K562 (cell line): Measurements from ENCODE around the gene MYADML2.

ENCODE experiments used
- CREB3 ChIP-seq: fragments of 450-650 bp; conservative IDR thresholded peaks from 2 replicates; pipeline ENCODE4 v1.6.1; 2016; ENCODE audit warnings: missing genetic modification characterization, low read depth, mild to moderate bottlenecking, missing compliant biosample characterization, moderate library complexity
- CREM ChIP-seq: IDR thresholded peaks from 2 replicates; pipeline ENCODE4 v1.6.1; 2014; ENCODE audit warnings: antibody characterized with exemption, low read depth
- CTCF ChIP-seq, 3 experiments: IDR thresholded peaks in 2 of 3; conservative IDR thresholded peaks in 1 of 3; 2 replicates each; pipeline ENCODE4 v1.5.1; 2011 to 2012; ENCODE audit warnings: low read length in 3 of 3, mild to moderate bottlenecking in 3 of 3, control low read depth in 2 of 3, improper control_type of control experiment in 1 of 3, inconsistent platforms in 1 of 3, low read depth in 1 of 3, mixed read lengths in 1 of 3, moderate library complexity in 1 of 3; ENCODE audit not compliant: insufficient read depth in 2 of 3
- ELF4 ChIP-seq: fragments of 450-650 bp; formaldehyde crosslinking; IDR thresholded peaks from 2 replicates; pipeline ENCODE4 v1.4.0; 2022; ENCODE audit warnings: missing genetic modification characterization
- FOXK1 ChIP-seq: sonication (generic); formaldehyde crosslinking; IDR thresholded peaks from 2 replicates; pipeline ENCODE4 v1.8.0; 2022; ENCODE audit warnings: missing genetic modification reagents, mild to moderate bottlenecking, borderline replicate concordance
- FOXK2 ChIP-seq, 2 experiments: fragments of 450-650 bp; IDR thresholded peaks in 1 of 2; conservative IDR thresholded peaks in 1 of 2; 2 replicates each; pipeline ENCODE4 v1.6.1; 2016; ENCODE audit warnings: low read depth in 2 of 2, mild to moderate bottlenecking in 1 of 2
- MYC ChIP-seq, 2 experiments: fragments of 250-450 bp in 1 of 2; sonication (Bioruptor Pico) in 1 of 2; IDR thresholded peaks; 2 replicates each; pipeline versions ENCODE4 v1.5.1 to v1.6.1; 2012 to 2021; ENCODE audit warnings: low read depth in 2 of 2, borderline replicate concordance in 1 of 2, improper control_type of control experiment in 1 of 2, low read length in 1 of 2, mild to moderate bottlenecking in 1 of 2, moderate library complexity in 1 of 2
- POLR2A ChIP-seq: fragments of 450-650 bp; conservative IDR thresholded peaks from 2 replicates; pipeline ENCODE4 v1.6.1; 2016
- POLR2AphosphoS5 ChIP-seq: IDR thresholded peaks from 2 replicates; pipeline ENCODE4 v1.6.1; 2011; ENCODE audit warnings: mild to moderate bottlenecking, low read depth, low read length, moderate library complexity; ENCODE audit not compliant: control insufficient read depth, insufficient read depth
- TEAD4 ChIP-seq, 2 experiments: sonication (generic) in 1 of 2; formaldehyde crosslinking in 1 of 2; IDR thresholded peaks; 2 replicates each; pipeline versions ENCODE4 v1.6.1 to v1.8.0; 2012 to 2022; ENCODE audit warnings: borderline replicate concordance in 1 of 2, inconsistent platforms in 1 of 2, low read length in 1 of 2, mild to moderate bottlenecking in 1 of 2, missing genetic modification reagents in 1 of 2
- ZBTB33 ChIP-seq: sonication (generic); formaldehyde crosslinking; IDR thresholded peaks from 2 replicates; pipeline ENCODE4 v1.8.1; 2023; ENCODE audit warnings: mild to moderate bottlenecking, missing genetic modification reagents
- ZBTB8A ChIP-seq: fragments of 450-650 bp; IDR thresholded peaks from 2 replicates; pipeline ENCODE4 v1.6.1; 2018; ENCODE audit warnings: mild to moderate bottlenecking, moderate library complexity; ENCODE audit not compliant: partially characterized antibody
- ZFP36 ChIP-seq: fragments of 150-350 bp; IDR thresholded peaks from 2 replicates; pipeline ENCODE4 v1.6.1; 2018; ENCODE audit warnings: low read length, low read depth; ENCODE audit not compliant: partially characterized antibody
- ZNF280A ChIP-seq: fragments of 450-650 bp; IDR thresholded peaks from 2 replicates; pipeline ENCODE4 v1.6.1; 2018; ENCODE audit warnings: mild to moderate bottlenecking, low read depth; ENCODE audit not compliant: partially characterized antibody

GRCh38 chr17:81947189-81947588, at the start of gene MYADML2:
- TF ChIP-seq MYC (IDR thresholded peaks at IDR 0.05; ENCODE audit: low read depth, low read length), result no peak
- TF ChIP-seq MYC (CRISPR knock-in tag; IDR thresholded peaks at IDR 0.05; ENCODE audit: borderline replicate concordance, low read depth), result no peak
- no peak for TF ChIP-seq ZNF280A
- TF ChIP-seq CTCF (IDR thresholded peaks at IDR 0.05 in 2 of 3, conservative IDR thresholded peaks at IDR 0.05 in 1 of 3; ENCODE audit: insufficient read depth in 2 of 3, low read depth in 1 of 3, low read length in 3 of 3), result no peak
- no peak for TF ChIP-seq CREB3 (tag)
- no peak for TF ChIP-seq POLR2AphosphoS5
- TF ChIP-seq FOXK2 (conservative IDR thresholded peaks at IDR 0.05 in 1 of 2, IDR thresholded peaks at IDR 0.05 in 1 of 2; ENCODE audit: low read depth in 2 of 2), result no peak
- TF ChIP-seq FOXK1 (CRISPR knock-in tag), result no peak
- TF ChIP-seq ZBTB8A, result no peak
- TF ChIP-seq POLR2A, result no peak
- TF ChIP-seq ZFP36, result no peak
- TF ChIP-seq CREM, result no peak
- no peak for TF ChIP-seq TEAD4 (IDR thresholded peaks at IDR 0.05; ENCODE audit: low read length)
- TF ChIP-seq TEAD4 (CRISPR knock-in tag; IDR thresholded peaks at IDR 0.05; ENCODE audit: borderline replicate concordance), result no peak
- no peak for TF ChIP-seq ELF4 (CRISPR knock-in tag)
- no peak for TF ChIP-seq ZBTB33 (CRISPR knock-in tag)
